A549 treated with Hydrocortisone at 1 μM for 4 hours (cell line): ENCODE measurements around the gene SEC23A. TPM values are rescaled to one million over a fixed set of nuclear protein-coding genes. Genes with fewer than 3 reads are reported as not detected.

Experiments
- total RNA-seq: library from RNA; stranded (reverse); fragments of 200-300 nt; extraction: Qiagen RNA extraction; gene quantifications from 5 replicates; pipeline ENCODE4 v1.2.3, GENCODE V29; 2022

SEC23A gene
- 51.7 to 103 TPM (median 86.7 TPM) in 5 replicates for total RNA-seq

DNA sequence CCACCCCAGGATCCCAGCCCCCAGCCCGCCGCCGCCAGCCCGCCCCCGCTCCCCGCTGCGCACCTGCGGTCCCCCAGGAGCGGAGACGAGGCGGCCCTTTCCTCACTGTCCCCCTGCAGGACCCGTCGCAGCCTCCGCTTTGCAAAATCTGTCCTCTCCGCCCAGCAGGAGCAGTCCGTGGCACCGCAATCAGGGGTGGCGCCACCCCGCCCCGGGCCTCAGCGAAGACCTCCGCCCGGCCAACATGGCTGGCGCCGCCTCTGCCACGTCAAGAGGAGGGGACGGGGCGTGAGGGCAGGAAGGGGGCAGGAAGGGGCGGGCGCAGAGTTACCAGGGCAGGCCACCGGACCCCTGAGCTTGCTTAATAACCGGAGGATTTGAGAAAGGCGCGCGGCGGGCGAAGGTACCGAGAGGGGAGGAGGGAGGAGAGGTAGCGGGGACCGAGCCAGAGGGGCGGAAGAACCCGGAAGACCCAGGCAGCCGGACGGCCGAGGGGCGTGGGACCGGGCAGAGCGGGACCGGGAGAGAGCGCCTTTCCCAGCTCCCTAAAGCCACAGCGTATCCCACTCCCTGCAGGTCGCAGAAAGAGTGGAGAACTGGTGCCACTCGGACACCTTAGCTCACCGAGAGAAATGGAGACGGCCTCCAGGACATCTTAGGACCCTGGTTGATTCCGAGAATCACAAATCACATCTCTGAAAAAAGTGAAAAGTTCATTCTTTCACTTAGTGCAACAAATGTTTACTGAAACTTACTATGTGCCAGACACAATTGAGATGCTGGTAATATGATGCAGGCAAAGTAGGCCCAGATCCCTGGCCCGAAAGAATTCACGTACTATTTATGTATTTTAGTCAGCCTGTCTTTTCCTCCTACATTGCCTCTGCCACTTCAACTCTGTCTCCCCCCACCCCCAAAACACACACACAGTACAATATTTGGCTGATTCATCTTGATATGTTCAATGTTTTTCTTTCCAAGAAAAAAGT lies at the start of gene SEC23A:
Gene SEC23A (minus strand): TSS at position 267 of the 989 bp plus-strand sequence. CDS start 7,117 bp downstream, outside the sequence.

DNA sequence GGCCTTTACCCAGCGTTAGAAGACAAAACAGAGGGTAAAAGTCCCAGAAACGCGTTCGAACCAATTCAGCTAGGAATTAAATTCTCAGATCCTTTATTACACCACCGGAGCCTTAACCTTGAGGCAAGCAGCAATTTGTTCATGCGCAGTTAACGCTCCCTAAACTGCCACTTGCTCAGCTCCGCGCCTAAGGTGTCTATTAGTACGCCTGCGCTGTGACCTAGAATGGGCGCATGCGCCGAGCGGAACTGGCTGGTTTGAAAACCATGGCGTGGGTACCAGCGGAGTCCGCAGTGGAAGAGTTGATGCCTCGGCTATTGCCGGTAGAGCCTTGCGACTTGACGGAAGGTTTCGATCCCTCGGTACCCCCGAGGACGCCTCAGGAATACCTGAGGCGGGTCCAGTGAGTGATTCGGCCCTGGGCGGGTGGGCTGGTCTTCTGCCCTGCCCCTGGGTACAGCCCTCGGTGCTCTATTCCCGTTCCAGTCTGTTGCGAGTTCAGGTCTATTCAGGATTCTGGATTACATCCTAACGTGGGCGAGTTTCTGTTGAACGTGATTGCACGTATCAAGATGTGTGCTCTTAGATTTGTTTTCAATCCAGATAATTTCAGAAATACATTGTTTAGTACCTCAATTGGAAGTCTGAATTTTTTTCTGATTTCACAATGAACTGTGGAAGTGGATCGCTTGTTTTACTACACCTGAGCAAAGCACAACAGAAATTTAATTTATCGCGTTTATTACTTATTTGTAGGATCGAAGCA lies 11.2 kb upstream of the SEC23A start, which contains the start of gene GEMIN2:
Gene GEMIN2 (plus strand): TSS at position 251 of the 766 bp plus-strand sequence. CDS start 16 bp downstream, at position 267.

Other genes starting within 250 kb of the SEC23A start
- 20.5 to 35.3 TPM (median 24.8 TPM) in 5 replicates for gene GEMIN2, start 11.1 kb upstream of the SEC23A start, total RNA-seq
- gene TRAPPC6B, start 67.1 kb upstream of the SEC23A start, total RNA-seq, result 11.1 to 18.3 TPM (median 12.7 TPM) in 5 replicates
- 36.1 to 57.2 TPM (median 42.9 TPM) in 5 replicates for gene PNN, start 72.0 kb upstream of the SEC23A start, total RNA-seq
- 19.4 to 24.6 TPM (median 20.1 TPM) in 5 replicates for gene MIA2, start 130.7 kb upstream of the SEC23A start, total RNA-seq